CD4-positive, alpha-beta T cell treated with Interleukin-1 beta for 1 hour (primary cell): ENCODE measurements around the gene KBTBD13.

ENCODE experiments used
- DNase-seq, 2 donors: peaks; one replicate each; pipeline ENCODE4 v3.0.0-alpha.2; 2020 to 2022

Gene KBTBD13

DNA sequence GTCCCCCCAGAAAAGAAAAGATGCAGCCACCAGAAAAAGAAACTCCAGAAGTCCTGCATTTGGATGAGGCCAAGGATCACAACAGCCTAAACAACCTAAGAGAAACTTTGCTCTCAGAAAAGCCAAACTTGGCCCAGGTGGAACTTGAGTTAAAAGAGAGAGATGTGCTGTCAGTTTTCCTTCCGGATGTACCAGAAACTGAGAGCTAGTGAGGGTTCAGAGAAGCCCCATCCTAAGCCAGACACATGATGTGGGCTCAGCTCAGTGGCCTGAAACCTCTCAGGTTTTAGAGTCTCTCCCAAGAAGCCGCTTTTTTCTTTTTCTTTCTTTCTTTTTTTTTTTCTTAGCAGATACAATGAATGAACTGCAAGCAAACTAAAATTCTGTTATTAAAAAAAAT, 23.6 kb upstream of the KBTBD13 start:
- DNase-seq: no peak

DNA sequence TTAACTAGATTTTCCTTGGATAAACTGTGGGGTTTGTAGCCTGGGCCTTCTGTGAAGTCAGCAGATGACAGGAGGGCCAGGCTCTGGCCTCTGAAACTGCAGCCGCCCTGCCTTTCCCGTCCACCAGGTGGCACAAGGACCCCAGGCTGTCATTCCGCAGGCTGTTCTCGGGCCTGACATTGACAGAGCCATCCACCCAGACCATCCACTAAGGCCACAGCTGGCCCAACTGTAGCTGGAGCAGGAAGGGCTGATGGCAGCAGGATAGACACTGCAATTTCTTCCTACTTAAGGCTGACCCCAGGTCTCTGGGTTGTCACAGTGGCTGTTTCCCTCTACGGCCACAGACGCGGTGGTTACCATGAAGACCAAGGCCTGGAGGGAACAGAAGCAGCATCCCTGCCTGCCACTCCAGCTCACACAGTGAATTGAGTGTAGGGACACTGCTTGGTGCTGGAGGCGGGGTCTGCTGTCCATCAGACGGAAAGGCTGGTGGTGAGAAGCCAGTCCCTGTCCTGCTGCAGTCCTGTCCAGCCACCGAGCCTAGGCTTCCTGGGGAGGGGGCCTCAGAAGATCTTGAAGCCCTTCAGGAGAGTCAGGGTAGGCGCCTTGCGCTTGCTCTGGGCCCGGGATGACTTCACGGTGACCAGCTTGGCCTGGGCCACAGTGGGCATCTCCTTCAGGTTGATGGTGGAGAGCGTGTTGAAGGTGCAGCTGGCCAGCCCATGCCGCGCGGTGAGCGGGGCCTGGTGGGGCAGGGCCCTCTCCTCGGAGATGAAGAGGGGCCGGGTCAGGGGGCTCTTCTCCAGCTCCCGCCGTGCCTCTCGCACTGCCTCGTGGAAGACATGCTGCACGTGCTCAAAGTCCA, 22.0 kb upstream of the KBTBD13 start:
- peak; percentile 48 to 50 for DNase-seq

DNA sequence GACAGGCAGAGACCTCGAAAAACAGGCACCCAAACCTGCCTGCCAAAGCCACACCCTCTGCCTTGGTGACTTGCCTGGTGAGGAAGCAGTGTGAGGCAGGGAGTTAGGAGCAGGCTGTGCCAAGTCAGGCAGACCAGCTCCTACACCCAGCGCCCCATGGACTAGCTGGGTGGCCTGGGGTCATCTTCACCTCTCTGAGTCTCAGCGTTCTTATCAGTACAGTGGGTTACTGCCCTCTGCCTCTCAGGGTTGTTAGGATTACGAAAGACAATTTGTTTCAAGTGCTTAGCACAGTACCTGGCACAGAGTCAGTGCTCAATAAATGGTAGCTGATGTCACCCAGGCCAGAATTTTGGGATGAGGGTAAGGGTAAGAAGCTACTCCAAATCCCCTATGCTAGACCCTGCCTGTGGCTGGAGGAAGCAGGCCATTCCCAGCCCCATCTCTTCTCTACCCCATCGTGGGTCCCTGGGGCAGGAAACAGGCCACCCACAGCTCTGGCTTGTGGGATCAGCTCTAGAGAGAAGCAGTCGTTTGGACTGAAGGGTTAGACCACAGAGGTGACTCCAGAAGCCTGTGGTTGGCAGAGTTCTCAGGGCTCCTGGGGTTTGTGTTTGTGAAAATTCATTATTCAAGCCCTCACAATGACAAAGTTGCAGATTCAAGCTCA, 21.2 kb upstream of the KBTBD13 start:
- no peak for DNase-seq

DNA sequence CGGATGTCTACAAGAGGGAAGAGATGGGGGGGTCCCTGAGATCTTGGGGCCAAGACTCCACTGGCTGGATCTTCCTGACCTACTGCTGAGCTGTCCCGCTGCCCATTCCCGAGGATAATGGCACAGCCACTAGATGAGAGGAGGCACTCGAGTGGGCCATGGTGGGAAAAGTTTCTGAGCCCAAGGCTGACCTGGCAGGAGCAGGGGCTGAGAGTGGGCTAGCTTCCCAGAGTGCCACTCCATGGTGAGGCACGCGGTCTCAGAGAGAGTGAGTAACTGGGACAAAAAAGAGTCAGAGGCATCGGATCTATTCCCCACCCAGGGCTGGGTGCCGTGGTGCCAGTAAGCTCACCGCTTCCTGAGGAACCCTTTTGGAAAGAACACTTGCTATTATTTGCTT, 20.4 kb upstream of the KBTBD13 start:
- no peak for DNase-seq

DNA sequence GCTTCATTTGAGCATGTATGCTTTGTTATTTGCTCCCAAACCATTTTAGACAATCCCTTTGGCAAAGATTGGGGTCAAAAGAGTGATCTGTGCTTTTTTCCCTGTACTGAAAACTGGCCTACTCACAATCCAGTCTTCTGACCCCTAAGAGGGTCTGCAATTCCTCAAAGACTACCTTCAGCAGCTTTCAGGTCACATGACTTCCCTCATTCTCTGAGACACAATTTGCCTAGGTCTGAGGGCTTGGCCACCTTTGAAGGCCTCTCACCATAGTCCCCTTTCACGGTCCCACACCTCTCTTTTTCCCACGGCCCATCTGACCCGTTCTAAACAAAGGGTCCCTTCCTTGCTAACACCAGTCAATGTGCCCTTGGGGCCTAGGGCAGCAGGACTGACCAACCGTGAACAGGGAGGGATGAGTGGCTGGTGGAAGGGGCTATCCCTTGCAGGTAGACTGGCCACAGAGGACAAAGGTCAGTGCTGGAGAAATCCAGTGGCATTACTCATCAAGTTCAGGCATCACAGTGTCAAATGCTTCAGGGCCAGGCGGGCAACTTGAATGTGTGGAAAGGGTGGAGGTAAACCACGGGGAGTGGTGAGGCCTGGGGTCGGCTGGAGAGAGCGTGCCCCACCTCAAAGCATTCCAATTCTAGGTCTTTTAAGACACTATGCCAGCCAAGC, 19.5 kb upstream of the KBTBD13 start:
- no peak for DNase-seq

DNA sequence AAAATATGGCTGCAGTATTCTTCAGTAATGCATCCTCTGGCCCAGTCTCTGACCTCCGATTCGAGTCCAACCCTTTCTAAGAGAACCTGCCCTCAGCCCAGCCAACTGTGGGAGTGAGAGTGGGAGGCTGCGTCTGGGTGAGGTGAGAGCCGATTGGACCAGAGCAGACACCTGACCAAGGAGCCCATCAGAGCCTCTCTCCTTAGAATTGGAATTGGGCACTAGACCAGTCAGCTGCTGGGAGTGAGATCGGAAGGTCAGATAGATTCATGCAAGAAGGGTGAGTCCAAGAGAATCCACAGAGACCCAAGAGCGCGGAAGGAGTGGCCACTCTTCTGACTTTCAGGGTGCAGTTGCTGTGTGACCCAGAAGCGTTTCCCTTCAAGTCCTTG, 19.0 kb upstream of the KBTBD13 start:
- DNase-seq: no peak

DNA sequence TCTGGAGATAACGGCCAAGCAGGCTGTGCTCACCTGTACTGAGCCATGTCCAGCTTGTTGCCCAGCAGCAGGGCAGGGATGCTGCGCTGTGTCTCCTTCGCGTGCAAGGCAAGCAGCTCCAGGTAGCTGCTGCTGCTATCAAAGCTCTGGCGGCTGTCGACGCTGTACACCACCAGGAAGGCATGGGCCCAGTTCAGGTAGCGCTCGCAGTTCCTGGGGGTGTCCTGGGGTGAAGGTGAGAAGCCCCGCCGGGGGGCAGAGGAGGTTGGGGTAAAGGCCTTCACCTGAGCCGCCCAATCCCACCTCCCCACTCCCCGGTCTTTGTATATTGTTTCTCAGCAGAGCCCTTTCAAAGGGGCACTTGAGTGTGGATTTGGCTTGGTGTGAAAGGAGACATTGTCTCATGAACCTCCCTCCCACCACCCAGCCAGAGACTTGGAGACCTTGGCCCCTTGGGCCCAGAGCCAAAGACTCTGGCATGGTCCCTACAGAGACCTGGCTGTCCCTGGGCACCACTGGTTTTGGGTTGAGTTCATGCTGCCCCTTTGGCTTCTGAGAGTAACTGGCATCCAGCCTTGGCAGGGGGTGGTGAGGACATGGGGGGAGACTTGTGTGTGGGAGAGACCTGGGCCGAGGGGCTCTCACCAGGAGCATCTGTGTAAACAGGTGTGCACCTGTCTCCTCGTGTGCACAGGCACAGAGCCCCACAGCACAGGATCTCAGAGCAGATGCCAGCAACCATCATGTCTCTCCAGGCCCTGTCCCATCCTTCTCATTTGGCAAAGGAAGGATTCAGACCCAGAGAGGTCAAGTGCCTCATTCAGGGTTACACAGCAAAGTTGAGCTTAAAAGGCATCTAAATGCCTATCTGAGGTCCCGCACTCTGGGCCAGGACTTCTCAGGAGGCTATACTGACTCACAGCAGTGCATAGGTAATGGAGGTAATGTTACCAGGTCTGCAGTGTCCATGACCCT, 17.9 kb upstream of the KBTBD13 start:
- DNase-seq: no peak

DNA sequence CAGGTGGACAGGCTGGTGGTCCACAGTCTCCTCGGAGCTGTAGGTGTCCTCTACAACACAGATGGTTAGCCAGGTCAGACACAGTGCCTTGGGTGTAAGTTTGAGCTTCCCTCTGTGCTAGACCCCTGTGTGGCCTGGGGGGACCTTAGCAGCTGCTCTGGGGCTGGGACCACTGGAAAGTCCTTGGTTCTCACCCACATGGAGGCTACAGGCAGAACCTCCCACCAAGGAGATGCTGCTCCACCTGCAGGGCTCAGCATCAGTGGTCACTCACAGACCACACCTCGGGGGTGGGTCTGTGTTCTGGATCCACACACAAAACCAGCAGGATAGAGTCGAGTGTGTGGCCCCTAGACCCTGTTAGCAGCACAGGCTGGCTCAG, 17.2 kb upstream of the KBTBD13 start:
- DNase-seq: no peak

DNA sequence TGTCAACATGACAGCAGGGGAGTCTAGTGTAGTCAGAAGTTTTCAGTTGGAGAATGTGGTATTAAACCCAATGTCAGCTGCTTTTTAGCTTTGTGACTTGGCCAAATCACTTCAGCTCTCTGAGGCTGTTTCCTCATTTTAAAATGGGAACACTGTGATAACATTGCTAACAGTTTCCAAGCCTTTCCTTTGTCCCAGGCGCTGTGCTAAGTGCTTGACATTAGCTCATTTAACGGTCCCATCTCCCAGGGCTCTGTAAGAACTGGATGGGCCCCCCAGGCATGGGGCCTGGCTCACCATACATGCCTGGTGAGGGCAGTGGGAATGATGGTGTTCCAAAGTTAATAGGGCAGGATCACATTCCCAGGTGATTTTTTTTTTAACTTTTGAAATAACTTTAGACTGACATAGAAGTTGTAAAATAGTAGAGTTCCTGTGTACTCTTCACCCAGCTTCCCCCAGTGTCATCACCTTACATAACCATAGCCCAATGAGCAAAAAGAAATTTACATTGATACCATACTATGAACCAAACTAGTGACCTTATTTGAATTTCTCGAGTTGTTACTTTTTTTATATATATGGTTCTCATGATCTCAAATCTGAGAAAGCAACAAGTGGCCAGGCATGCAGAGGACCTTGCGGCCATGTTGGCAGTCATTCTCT, 16.5 kb upstream of the KBTBD13 start:
- DNase-seq: no peak

DNA sequence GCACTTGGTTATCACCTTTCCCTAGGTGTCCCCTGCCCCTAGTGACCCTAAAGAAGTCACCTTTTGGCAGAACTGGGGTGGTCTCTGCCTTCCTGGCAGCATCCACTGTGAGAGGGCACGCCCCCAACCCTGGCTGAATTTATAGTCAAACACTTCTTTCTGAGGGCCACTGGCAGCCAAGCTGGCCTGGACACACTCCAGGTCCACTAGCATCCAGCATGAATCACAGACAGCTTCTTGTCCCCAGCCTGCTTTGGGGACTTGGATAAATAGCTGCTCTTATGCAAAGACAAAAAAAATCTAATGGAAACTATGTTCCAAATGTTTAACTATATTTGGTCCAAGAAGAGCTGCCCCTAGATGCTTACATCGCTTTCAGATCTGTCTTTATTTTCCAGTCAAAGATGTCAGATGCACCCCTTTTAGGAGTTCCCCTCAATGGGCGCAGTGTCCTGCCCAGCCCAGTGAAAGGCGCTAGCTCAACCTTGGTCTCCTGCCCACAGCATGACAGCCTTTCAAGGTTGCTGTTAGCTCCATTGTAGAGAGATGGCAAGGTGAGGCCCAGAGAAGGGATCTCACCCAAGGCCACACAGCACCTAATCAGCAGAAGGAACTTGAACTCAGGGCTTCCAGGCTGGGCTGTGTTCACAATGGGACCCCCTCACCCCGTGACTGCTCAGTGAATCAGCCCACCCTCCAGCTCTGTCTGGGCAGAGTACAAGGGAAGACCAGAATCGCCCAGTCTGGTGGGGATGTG, 15.7 kb upstream of the KBTBD13 start:
- no peak for DNase-seq

DNA sequence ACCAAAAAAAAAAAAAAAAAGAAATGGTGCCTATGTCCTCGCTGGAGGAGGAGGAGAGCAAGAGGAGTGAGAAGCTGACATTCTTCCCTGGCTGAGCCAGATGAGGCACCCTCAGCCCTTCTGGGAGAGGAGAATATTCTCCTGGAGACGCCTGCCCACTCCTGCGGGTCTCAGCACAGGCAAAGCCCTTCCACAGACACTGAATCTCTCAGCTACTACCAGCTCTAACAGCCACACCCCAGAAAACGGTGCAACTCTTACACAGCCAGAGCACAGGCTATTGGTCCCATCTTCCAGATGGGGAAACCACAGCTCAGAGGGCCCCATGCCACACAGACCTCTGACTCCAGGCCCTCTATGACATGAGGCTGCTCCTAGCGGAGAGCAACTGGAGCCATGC, 14.5 kb upstream of the KBTBD13 start:
- DNase-seq: no peak

DNA sequence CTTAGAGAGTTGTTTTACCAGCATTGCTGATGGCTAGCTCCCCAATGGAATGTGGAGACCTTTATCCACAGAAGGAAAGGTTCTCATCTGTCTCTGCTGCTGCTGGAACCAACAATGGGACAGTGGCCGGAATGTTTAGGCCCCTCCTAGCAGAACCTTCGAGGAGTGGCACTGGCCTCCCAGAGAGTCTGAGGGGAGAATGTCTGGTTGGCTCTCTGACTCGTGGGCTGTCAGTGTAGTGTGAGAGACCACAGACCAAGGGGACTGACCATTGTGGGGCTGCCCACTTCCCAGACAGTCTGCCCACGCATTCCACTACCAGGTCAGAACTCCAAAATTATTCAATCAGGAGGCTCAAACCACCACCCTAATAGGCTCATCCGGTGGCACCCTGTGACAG, 13.8 kb upstream of the KBTBD13 start:
- DNase-seq: no peak

DNA sequence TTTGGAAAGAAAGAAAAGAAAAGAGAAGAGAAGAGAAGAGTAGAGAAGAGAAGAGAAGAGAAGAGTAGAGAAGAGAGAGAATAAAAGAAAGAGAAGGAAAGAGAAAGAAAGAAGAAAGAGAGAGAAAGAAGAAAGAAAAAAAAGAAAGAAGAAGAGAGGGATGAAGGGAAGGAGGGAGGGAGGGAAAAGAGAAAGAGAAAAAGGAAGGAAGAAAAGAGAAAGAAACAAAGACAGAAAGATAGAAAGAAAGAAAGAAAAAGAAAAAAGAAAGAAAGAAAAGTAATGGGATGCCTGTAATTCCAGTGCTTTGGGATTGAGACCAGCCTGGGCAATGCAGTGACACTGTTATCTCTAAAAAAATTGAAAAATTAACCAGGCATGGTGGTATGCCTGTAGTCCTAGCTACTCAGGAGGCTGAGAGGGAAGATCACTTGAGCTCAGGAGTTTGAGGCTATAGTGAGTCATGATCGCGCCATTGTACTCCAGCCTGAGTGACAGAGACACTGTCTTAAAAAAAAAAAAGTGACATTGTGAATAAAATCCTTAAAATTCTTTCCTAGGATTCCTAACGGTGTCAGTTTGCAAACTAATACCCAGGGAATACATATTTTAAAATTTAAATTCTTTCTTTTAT, 10.4 kb upstream of the KBTBD13 start:
- DNase-seq: no peak

DNA sequence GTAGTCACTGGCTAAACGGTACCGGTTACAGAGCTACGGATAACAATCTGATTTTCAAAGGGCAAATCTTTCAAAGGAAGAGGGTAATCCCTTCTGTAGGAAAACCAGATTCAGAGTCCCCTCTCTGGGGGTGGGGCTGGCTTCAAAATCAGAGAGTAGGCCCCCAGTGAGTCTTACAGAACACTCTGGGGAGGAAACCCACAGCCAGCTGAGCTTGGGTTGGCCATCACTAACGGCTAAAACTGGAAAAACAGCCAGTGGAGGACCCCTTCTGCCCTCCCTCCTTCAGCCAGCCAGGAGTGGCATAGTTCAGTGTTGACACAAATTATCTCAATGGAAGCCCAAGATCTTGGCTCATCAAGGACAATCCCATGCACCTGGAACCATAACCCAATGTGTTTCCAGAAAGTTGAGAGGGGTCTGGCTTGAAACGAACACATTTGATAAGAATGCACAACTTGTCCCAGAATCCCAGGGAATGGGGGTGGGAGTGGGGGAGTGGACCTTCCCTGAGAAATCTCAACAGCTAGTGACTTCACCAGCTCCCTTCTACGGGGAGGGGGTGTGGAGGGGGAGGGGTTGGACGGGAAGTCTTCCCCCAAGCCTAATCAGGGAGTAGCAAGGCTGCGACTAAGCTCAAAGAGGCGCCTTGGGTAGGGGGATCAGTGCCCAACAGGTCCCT, 9.8 kb upstream of the KBTBD13 start:
- no peak for DNase-seq

DNA sequence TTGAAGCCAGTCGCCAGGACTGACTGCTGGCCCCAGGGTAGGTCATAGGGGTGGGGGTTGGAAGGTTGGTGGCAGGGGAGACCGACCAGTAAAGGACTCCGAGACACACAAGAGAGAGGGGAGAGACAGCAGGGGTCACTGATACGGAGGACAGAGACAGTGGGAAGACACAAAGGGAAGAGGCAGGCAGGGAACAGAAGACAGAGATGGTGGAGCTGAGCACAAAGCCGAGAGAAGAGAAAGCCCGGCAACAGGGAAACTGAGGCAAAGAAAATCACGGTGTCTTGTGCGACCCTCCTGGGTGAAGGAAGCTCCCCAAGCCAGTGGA, 9.3 kb upstream of the KBTBD13 start:
- no peak for DNase-seq

DNA sequence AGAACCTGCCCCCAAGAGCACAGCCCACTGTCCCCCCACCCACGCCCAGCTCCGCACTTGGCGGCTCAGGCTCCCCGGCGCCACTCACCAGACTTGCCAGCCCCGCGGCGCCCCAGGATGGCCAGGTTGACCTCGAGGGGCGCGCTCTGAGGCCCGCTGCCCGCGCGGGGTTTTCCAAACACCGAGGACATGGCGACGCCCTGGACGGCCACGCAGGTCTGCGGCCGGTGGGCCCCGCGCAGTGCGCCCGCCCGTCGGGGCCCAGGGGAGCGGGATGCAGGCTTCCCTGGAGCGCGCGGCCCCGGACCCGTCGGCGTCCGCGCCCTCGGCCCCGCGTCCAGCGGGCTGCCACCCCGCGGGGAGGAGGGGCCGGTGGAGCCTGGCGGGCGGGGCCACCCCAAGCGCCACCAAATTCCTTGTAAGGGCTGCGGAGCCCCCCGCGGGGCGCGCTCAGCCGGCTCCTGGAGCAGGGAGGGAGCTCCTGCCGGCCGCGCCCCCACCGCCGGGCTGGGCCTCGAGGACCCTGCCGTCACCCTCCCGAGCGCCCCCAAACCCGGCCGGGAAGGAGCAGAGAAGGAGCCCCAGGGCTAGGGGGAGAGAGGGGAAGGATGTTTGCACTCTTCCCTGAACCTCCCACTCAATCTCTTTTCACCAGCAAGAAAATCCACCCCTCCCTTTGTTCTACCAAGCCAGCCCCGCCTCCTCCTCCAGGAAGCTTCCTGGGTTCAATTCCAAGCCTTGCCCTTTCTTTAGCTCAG, 8.7 kb upstream of the KBTBD13 start, which contains the start of gene RASL12:
TSS of gene RASL12 (minus strand) at position 347 of the 758 bp plus-strand sequence. CDS start at position 191, 156 bp downstream.
- no peak for DNase-seq

DNA sequence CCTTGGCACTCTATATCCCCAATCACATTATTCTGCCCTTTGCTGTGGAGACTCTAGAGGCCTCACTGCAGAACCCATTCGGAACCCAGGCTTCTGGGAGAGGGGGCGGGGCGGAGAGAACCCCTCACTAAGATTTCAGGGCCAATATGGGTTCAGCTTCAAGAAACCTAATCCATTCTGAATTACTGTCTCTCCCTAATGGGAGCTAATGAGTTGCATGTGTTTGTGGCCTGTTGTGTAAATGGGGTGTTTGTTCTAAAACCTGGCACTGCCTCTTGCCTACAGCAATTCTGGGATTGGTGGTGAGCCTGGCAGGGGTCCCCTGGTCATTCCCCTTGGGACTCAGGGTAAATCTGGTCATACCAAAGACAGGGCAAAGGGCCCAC, 8.2 kb upstream of the KBTBD13 start:
- DNase-seq: no peak

DNA sequence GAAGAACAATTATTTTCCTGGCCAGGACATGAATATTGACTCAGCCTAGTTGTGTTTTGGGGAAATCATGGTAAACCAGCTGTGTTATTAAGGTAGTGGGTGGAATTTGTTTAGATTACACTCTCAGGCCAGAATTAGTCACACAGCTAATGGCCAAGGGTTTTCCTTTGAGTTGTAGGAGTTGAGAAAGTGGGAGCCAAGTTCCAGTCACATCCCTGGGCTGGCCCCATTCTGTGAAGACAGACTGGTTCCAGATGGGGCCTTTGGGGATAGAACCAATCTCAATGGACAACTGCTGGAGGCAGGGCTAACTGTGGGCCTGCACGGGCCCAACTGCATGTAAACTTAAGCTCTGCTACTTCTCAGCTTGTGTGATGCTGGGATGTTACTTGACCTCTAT, 7.4 kb upstream of the KBTBD13 start:
- DNase-seq: no peak

DNA sequence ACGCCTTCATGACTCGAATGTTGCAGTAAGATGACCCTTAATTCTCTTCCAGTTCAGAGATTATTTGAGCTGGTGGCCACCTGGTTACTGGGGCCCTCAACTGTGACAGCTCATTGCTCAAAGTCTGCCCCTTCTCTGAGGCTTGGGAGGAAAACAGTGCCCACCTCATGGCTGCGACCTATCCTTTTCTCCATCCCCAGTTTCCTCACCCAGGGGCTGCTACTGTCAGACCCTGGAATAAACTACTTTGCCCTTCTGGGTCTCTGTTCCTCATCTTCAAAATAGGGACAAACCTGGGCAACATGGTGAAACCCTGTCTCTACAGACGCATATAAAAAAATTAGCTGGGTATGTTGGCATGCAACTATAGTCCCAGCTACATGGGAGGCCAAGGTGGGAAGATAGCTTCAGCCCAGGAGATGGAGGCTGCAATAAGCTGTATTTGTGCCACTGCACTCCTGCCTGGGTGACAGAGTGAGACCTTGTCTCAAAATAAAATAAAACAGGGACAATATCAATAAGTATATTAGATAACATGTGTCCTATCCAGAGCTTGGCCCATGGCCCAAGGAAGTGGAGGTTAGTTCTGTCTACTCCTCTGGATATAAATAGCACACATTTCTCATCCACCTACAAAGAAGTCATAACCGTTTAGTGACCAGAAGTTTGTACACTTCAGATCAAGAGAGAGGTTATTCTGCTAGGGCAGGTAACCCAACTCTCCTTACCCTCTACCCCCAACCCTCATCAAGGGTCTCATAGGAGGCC, 6.6 kb upstream of the KBTBD13 start:
- DNase-seq: no peak
